Sigmoid colon (tissue), 3 donors: ENCODE data around the gene ROR1.
A peak's percentile ranks its signal among the peaks of the same experiment; 100 is the strongest.

Experiments used
- POLR2A ChIP-seq, 2 donors: fragments of 450-650 bp; IDR thresholded peaks; one replicate each; pipeline ENCODE4 v1.6.1; 2016; ENCODE audit warnings: antibody characterized with exemption in 2 of 2, mild to moderate bottlenecking in 2 of 2, moderate library complexity in 2 of 2
- TF ChIP-seq, protein P1 (sequence below), 4 experiments: fragments of 450-650 bp in 3 of 4; fragments of 200-600 bp in 1 of 4; IDR thresholded peaks; one replicate each; pipeline ENCODE4 v1.5.1; 2016 to 2019; ENCODE audit warnings: antibody characterized with exemption in 4 of 4, mild to moderate bottlenecking in 3 of 4, moderate library complexity in 2 of 4

DNA sequence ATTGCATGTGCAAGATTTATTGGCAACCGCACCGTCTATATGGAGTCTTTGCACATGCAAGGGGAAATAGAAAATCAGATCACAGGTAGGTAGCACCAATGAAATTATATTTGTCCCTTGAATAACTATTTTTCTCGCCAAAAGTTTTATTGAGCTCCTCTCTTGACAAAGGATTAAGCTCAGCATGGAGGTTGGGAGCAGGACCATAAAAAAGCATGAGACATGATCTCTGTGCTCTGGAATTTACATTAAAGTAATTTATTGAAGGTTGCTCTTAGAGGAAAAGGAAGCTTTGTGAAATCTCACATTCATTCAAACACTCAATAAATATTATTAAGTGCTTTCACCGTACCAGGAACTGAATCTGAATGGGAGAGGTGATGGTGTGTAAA lies 363.6 kb downstream of the ROR1 start:
- TF ChIP-seq, protein P1, sequence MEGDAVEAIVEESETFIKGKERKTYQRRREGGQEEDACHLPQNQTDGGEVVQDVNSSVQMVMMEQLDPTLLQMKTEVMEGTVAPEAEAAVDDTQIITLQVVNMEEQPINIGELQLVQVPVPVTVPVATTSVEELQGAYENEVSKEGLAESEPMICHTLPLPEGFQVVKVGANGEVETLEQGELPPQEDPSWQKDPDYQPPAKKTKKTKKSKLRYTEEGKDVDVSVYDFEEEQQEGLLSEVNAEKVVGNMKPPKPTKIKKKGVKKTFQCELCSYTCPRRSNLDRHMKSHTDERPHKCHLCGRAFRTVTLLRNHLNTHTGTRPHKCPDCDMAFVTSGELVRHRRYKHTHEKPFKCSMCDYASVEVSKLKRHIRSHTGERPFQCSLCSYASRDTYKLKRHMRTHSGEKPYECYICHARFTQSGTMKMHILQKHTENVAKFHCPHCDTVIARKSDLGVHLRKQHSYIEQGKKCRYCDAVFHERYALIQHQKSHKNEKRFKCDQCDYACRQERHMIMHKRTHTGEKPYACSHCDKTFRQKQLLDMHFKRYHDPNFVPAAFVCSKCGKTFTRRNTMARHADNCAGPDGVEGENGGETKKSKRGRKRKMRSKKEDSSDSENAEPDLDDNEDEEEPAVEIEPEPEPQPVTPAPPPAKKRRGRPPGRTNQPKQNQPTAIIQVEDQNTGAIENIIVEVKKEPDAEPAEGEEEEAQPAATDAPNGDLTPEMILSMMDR (IDR thresholded peaks at IDR 0.05): peak in 1 of 4 experiments; percentile 37
- no peak for TF ChIP-seq POLR2A (IDR thresholded peaks at IDR 0.05)
